T-helper 17 cell (primary cell): ENCODE data around the gene TMIE. TPM values are rescaled to one million over a fixed set of nuclear protein-coding genes. Genes with fewer than 3 reads are reported as not detected.
"Not testable (repeated sequence)": the region's sequence is repeated elsewhere in the genome, so short reads cannot be mapped to it uniquely, and the experiment has no call there.

Experiments used
- ATAC-seq: fragments of 150-1000 bp; cut with Tn5 transposase; 2 replicates; pipeline ENCODE4 v1.10.0; 2021; ENCODE audit warnings: mild to moderate bottlenecking, moderate library complexity
- DNase-seq, 3 donors: peaks; one replicate each; pipeline versions ENCODE4 v3.0.0 to v3.0.0-alpha.2; 2020 to 2021
- H3K9me3 ChIP-seq: one replicate; pipeline ENCODE4 v1.7.0; 2013; ENCODE audit warnings: low read length, mild to moderate bottlenecking; ENCODE audit not compliant: control insufficient read depth, poor library complexity, severe bottlenecking
- H3K27ac Mint-ChIP-seq: one replicate; pipeline ENCODE4 v1.8.0; 2022; ENCODE audit warnings: mild to moderate bottlenecking, moderate library complexity, mixed read lengths
- H3K27me3 Mint-ChIP-seq: one replicate; pipeline ENCODE4 v1.8.0; 2022; ENCODE audit warnings: mixed read lengths
- H3K36me3 Mint-ChIP-seq: one replicate; pipeline ENCODE4 v1.8.0; 2022; ENCODE audit warnings: low read depth, mixed read lengths
- H3K4me1 Mint-ChIP-seq: one replicate; pipeline ENCODE4 v1.8.0; 2022; ENCODE audit warnings: mild to moderate bottlenecking, mixed read lengths
- H3K4me3 Mint-ChIP-seq: one replicate; pipeline ENCODE4 v1.8.0; 2022; ENCODE audit warnings: mild to moderate bottlenecking, moderate library complexity, mixed read lengths
- total RNA-seq, 4 donors: library from RNA in 2 of 4; stranded (reverse) in 2 of 4; gene quantifications; one replicate each; pipeline ENCODE4 v1.2.3 and lab custom pipeline; 2022 to 2026

The TMIE gene
- total RNA-seq, 2 donors from 2014 or later, result 0.86 to 1.3 TPM

DNA sequence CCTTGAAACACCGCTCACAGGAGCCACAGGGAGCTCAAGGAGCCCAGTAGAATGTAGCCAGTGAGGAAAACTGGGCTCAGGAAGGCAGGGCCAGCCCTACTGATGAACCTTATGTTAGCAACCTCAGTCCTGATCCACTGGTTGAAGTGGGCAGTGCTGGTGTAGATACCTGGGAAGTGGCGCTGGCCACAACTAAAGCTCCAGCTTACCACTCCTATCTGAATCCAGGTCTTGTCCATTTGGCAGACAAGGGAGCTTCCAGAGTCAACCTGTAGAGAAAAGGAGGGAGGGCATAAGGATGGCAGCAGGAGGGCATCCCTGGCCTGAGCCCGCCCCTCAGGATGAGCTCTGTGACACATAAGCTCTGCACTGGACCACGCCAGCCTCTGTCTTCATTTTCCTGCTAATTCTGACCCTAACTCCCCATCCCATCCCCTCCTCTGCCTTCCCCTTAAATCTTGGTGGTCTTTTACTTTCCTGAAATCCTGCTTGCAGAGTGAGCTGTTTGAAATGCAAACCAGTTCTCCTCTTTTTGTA lies 18.6 kb downstream of the TMIE start:
- ATAC-seq (no peak), DNase-seq (no peak)
- peaks cover 21% of the 10 kb centered on the region for H3K27me3 Mint-ChIP-seq
- no peak overlapping the region for H3K4me3 Mint-ChIP-seq
- peaks cover 10% of the 10 kb centered on the region for H3K4me1 Mint-ChIP-seq
- no peak overlapping the region for H3K27ac Mint-ChIP-seq
- no peaks in the 10 kb centered on the region for H3K36me3 Mint-ChIP-seq
- H3K9me3 ChIP-seq, result no peaks in the 10 kb centered on the region

DNA sequence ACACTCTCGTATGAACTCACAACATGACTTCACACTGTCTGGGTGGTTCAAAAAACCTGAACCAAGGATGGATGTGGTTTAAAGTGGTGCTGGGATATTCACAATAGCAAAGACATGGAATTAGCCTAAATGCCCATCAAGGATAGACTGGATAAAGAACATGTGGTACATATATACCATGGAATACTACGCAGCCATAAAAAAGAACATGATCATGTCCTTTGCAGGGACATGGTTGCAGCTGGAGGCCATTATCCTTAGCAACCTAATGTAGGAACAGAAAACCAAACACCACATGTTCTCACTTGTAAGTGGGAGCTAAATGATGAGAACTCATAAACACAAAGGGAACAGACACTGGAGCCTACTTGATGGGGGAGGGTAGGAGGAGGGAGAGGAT lies 19.8 kb downstream of the TMIE start:
- H3K9me3 ChIP-seq, result no peaks in the 10 kb centered on the region
- ATAC-seq (no peak), DNase-seq (no peak)
- Mint-ChIP-seq H3K4me3 (no peak overlapping the region), H3K4me1 (peaks cover 9% of the 10 kb centered on the region), H3K36me3 (no peaks in the 10 kb centered on the region), H3K27ac (no peak overlapping the region), H3K27me3 (peaks cover 29% of the 10 kb centered on the region)

DNA sequence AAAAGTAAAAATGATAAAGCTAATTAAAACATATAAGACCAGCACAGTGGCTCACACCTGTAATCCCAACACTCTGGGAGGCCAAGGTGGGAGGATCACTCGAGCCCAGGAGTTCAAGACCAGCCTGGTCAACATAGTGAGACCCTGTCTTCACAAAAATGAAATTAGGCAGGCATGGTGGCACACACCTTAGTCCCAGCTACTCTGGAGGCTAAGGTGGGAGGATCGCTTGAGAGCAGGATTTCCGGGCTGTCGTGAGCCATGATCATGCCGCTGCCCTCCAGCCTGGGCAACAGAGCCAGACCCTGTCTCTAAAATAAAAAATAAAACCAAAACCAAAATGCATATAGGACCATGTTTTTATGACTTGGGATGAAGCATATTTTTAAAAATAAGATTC lies 21.3 kb downstream of the TMIE start:
- no peak overlapping the region for H3K4me3 Mint-ChIP-seq
- DNase-seq, result no peak
- ATAC-seq, result no peak
- no peaks in the 10 kb centered on the region for H3K9me3 ChIP-seq
- no peaks in the 10 kb centered on the region for H3K36me3 Mint-ChIP-seq
- peaks cover 38% of the 10 kb centered on the region for H3K27me3 Mint-ChIP-seq
- no peak overlapping the region for H3K27ac Mint-ChIP-seq
- H3K4me1 Mint-ChIP-seq, result peaks cover 10% of the 10 kb centered on the region

DNA sequence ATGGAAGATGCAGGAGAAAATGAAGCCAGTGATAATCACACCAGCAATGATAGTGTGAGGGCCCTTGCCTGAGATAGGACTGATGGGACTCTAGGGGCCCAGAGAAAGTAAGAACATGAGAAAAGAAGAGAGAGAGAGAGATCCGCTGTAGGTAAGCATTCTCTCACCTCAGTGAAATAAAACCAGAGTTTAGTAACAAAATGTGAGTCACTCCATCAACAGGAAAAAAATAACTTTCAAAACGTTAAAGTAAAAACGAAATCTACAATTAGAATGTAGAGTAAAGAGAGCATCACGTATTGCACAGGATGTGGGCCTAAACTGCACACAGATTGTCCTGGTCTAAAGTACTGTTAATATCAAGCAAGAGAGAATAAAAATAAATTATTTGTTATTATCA lies 23.2 kb downstream of the TMIE start:
- no peaks in the 10 kb centered on the region for H3K36me3 Mint-ChIP-seq
- H3K27ac Mint-ChIP-seq, result no peak overlapping the region
- H3K4me3 Mint-ChIP-seq, result no peak overlapping the region
- peaks cover 39% of the 10 kb centered on the region for H3K27me3 Mint-ChIP-seq
- ATAC-seq (no peak), DNase-seq (no peak)
- H3K4me1 Mint-ChIP-seq, result peaks cover 12% of the 10 kb centered on the region
- no peaks in the 10 kb centered on the region for H3K9me3 ChIP-seq

DNA sequence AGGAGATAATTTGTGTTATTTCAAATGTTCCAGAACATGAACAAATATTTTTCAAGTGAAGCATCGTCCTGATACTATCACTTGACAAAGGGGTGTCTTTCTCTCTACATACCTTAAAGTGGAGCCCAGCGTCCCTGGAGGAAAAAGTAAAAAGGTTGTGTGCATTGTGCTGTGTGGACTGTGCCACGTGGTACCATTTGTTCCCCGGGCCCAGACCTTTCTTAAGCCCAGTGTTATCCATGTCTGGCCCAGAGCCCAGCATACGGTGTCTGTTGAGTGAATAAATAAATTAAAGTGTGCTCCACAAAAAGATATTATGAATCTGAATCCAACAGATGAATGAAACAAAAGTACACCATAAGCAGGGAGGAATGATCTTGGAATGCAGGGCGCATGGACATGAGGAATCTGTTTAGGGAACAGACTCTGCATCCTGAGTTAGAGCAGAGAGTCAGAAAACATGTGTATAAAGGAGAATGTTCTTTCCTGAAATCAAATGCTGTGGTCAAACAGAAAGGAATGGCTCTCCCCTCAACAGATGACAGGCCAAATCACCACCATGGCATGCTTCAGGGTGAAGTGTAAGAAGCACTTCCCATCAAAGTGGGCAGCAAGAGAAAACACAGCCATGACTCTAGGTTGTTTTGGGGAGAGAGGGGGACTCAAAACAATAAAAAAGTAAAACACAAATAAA lies 24.6 kb downstream of the TMIE start:
- peaks cover 38% of the 10 kb centered on the region for H3K27me3 Mint-ChIP-seq
- ATAC-seq (no peak), DNase-seq (no peak)
- no peaks in the 10 kb centered on the region for H3K36me3 Mint-ChIP-seq
- peaks cover 12% of the 10 kb centered on the region for H3K4me1 Mint-ChIP-seq
- H3K9me3 ChIP-seq, result no peaks in the 10 kb centered on the region
- H3K4me3 Mint-ChIP-seq, result no peak overlapping the region
- no peak overlapping the region for H3K27ac Mint-ChIP-seq

DNA sequence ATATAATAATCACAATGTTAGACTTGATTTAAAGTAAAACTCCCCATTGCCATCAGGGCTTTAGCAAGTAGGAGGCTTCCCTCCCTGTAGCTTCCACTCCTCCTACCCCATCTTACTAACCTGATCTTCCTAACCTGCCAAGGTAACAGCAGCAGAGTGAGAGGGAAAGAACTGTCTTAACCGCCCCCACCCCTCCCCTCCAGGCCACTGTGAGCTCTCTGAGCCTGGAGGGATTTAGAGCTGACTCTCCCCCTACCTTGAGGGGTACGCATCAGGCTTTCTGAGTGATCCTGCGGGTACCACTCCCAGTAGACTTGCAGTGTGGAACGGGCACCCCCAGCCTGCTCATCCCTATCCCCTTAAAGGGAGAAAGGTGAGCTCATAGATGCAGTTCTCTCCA lies 27.8 kb downstream of the TMIE start:
- no peak overlapping the region for H3K27ac Mint-ChIP-seq
- DNase-seq (no peak), ATAC-seq (no peak)
- no peaks in the 10 kb centered on the region for H3K9me3 ChIP-seq
- peaks cover 61% of the 10 kb centered on the region for H3K27me3 Mint-ChIP-seq
- H3K36me3 Mint-ChIP-seq, result no peaks in the 10 kb centered on the region
- H3K4me1 Mint-ChIP-seq, result peaks cover 14% of the 10 kb centered on the region
- no peak overlapping the region for H3K4me3 Mint-ChIP-seq

DNA sequence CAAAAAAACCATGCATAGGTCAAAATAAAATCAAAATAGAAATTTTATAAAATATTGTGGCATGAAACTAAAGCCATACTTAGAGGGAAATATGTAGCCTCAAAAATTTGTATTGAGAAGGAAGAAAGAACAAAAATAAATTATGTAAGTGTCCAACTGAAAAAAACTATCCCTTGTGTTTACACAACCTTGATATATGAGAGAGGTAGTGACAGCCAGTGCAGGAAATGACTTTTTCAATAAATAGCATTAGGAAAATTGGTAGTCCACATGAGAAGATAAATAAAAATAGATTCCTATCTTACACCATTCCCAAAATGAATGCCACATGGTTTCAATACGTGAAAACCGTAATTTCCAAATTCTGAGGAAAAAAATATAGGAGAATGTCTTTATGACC lies 29.6 kb downstream of the TMIE start:
- ATAC-seq (no peak), DNase-seq (no peak)
- Mint-ChIP-seq H3K4me3 (no peak overlapping the region), H3K27ac (no peak overlapping the region), H3K27me3 (peaks cover 55% of the 10 kb centered on the region), H3K4me1 (peaks cover 9% of the 10 kb centered on the region), H3K36me3 (no peaks in the 10 kb centered on the region)
- no peaks in the 10 kb centered on the region for H3K9me3 ChIP-seq

DNA sequence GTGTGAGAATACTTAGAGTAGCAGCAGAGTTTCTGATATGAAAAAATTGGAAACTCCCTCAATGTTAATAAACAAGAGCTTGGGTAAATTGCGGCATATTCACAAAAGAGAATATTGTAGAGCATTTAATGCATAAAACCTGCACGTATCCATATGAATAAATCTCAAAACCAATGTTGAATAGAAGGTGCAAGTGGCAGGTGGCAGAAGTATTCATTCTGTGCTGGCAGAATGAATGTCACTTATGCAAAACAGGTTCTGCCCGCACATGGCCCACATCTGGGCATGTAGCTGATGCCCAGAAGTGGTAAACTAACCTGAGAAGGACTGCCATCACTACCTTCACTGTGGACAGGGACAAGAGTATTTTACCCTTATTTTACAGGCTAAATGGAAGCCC lies 30.6 kb downstream of the TMIE start:
- Mint-ChIP-seq H3K4me1 (peaks cover 6% of the 10 kb centered on the region), H3K36me3 (no peaks in the 10 kb centered on the region), H3K27ac (no peak overlapping the region), H3K27me3 (peaks cover 55% of the 10 kb centered on the region), H3K4me3 (no peak overlapping the region)
- ATAC-seq, result no peak
- H3K9me3 ChIP-seq, result no peaks in the 10 kb centered on the region
- no peak for DNase-seq

DNA sequence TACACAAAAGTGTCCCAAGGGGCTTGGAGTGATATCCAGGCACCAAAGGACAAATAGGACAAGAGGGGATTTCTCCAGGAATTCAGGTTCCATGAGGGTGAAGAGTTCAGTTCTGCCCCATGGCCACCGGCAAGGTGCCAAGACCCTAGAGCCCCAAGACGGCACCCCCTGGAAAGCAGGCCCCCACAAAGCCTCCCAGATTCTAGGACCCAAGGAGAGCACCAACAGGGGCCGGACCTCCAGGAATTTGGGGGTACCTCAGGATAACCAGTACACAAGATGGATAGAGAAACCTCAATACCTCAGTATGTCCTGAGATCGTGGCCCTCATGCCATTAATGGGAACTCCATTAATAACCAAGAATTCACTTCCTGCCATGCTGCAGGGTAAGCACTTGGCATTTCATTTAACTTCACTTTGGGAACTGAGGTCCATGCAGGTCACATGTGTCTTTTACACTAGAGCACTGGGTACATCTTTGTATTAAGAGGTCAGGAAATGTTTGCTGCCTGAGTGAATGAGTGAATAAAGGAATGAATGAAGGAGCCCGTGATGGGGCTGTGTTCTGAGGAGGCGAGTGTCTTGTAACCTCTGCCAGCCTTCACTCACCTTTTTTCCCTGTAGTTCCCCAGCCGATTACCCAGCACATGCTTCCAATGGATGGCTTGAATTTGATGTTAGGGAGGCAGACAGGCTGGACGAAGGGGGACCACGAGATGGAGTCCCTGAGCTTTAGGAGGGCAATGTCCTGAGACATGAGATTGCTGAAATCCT lies 32.0 kb downstream of the TMIE start:
- no peak overlapping the region for H3K27ac Mint-ChIP-seq
- H3K9me3 ChIP-seq, result no peaks in the 10 kb centered on the region
- peaks cover 5% of the 10 kb centered on the region for H3K4me1 Mint-ChIP-seq
- H3K4me3 Mint-ChIP-seq, result no peak overlapping the region
- ATAC-seq (no peak), DNase-seq (no peak)
- no peaks in the 10 kb centered on the region for H3K36me3 Mint-ChIP-seq
- H3K27me3 Mint-ChIP-seq, result peaks cover 53% of the 10 kb centered on the region

DNA sequence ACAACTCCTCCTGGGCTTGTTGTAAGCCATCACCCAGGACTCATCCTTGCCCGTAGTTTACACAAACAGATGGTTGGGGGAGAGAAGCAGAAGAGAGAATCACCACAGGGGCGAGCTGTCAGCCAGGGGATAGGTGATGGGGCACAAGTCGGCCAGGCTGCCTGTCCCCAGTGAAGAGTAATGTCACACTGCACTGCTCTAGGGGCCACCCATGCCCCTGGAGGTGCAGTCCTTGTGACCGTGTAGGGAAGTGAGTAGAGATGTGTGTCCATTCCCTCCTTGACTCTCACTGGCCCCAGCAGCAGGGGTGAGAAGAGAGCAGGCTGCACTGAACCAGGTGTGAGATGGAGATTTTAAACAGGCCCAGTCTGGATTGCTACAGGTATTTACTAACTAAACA lies 33.6 kb downstream of the TMIE start:
- Mint-ChIP-seq H3K27me3 (peaks cover 46% of the 10 kb centered on the region), H3K27ac (no peak overlapping the region), H3K36me3 (no peaks in the 10 kb centered on the region), H3K4me3 (no peak overlapping the region), H3K4me1 (peaks cover 2% of the 10 kb centered on the region)
- H3K9me3 ChIP-seq, result no peaks in the 10 kb centered on the region
- DNase-seq (no peak), ATAC-seq (no peak)

DNA sequence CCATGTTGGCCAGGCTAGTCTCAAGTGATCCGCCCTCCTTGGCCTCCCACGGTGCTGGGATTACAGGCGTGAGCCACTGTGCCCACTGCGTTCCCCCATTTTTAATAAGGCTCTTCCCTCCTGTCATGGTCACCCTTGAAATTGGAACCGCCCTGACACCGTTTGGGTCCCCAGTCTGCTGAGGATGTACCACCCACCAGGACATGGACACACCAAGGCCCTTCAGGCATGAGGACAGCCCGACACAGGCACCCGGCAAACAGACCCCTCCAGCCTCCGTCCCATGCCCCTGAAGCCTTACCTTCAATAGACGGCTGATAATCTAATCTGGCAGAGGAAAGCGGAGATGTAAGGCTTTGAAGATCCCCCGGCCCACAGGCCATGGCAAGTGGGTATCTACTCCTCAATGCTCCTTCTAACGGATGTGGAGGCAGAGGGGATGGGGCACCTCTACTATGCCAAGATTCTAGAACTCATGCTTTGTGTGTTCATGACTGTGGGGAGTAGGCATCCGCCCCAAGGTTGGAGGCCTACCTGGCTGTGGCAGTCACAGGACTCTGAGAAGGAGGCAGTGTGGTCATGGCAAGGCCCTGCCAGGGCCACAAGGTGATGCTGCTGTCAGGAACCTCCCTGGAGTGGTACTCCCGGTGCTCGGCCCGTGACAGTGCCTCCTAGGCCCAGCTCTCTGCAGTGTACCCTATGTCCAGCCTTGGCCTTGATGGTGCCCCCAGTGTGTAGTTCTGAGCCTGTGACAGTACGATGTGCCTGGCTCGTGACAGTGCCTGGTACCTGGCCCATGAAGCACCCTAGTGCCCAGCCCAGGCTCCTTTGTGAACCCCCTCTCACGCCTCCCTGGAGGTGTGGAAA lies 35.0 kb downstream of the TMIE start:
- Mint-ChIP-seq H3K36me3 (no peaks in the 10 kb centered on the region), H3K4me3 (no peak overlapping the region), H3K4me1 (no peaks in the 10 kb centered on the region), H3K27ac (no peak overlapping the region), H3K27me3 (peaks cover 42% of the 10 kb centered on the region)
- H3K9me3 ChIP-seq, result no peaks in the 10 kb centered on the region
- ATAC-seq (no peak), DNase-seq (no peak)

DNA sequence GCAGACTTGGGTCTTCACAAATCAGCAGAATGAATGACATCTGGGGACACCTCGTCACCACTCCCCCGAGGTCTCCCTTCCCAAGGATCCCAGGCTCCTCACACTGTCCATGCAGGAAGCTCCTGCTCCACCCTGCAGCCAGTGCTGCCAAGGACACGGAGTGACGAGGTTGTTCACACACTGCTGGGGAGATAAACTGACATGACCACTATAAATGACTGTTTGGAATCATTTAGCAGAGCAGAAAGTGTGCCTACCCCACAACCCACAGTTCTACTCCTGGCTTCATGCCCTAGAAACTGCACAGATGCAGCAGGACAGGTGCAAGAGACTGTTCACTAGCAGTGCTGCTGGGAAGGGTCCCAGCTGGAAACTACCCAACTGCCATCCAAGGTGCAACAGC lies 36.1 kb downstream of the TMIE start:
- DNase-seq, result no peak
- Mint-ChIP-seq H3K27ac (no peak overlapping the region), H3K27me3 (peaks cover 34% of the 10 kb centered on the region), H3K4me3 (no peak overlapping the region), H3K36me3 (no peaks in the 10 kb centered on the region), H3K4me1 (no peaks in the 10 kb centered on the region)
- ATAC-seq, result no peak
- H3K9me3 ChIP-seq, result no peaks in the 10 kb centered on the region

DNA sequence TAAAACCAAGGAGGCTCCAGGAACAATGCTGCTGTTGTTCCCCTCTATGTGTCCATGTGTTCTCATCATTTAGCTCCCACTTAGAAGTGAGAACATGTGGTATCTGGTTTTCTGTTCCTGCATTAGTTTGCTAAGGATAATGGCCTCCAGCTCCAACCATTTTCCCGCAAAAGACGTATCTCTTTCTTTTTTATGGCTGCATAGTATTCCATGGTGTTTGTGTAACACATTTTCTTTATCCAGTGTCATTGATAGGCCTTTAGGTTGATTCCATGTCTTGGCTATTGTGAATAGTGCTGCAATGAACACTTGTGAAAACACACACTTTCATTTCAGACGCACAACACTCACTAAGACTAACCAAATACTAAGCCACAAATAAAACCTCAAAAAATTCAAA lies 38.4 kb downstream of the TMIE start:
- not testable (repeated sequence) for H3K9me3 ChIP-seq, H3K4me1 Mint-ChIP-seq, H3K27ac Mint-ChIP-seq, H3K4me3 Mint-ChIP-seq, DNase-seq, ATAC-seq, H3K36me3 Mint-ChIP-seq
- H3K27me3 Mint-ChIP-seq, result peaks cover 23% of the 10 kb centered on the region
